Stomach (tissue), 19 donors: ENCODE measurements around the gene ARL8B. TPM values are rescaled to one million over a fixed set of nuclear protein-coding genes. Genes with fewer than 3 reads are reported as not detected.

Source experiments
- DNase-seq, 2 donors: peaks; one replicate each; pipeline versions ENCODE4 v3.0.0 to v3.0.0-alpha.2; 2013 to 2019
- H3K27ac ChIP-seq, 5 donors: fragments of 200-600 bp in 4 of 5; sonication (generic) in 4 of 5; one replicate each; pipeline ENCODE4 v1.5.1; 2013 to 2019; ENCODE audit warnings: mild to moderate bottlenecking in 1 of 5, moderate library complexity in 1 of 5
- H3K27me3 ChIP-seq, 3 donors: fragments of 200-600 bp; sonication (generic); one replicate each; pipeline ENCODE4 v1.5.1; 2017 to 2019; ENCODE audit warnings: mixed run types in 1 of 3
- H3K36me3 ChIP-seq, 4 donors: fragments of 200-600 bp; sonication (generic); 1 replicate in 3 of 4; 2 replicates in 1 of 4; pipeline ENCODE4 v1.5.1; 2016 to 2019
- H3K4me1 ChIP-seq, 4 donors: fragments of 200-600 bp; sonication (generic); one replicate each; pipeline ENCODE4 v1.5.1; 2016 to 2019
- H3K4me3 ChIP-seq, 4 donors: fragments of 200-600 bp; sonication (generic) in 3 of 4; one replicate each; pipeline ENCODE4 v1.5.1; 2016 to 2019; ENCODE audit warnings: mild to moderate bottlenecking in 1 of 4
- H3K9me3 ChIP-seq, 4 donors: fragments of 200-600 bp; sonication (generic); one replicate each; pipeline ENCODE4 v1.5.1; 2016 to 2019
- CTCF ChIP-seq, 7 experiments: fragments of 450-650 bp in 4 of 7; fragments of 200-600 bp in 3 of 7; sonication (generic) in 3 of 7; IDR thresholded peaks; one replicate each; pipeline ENCODE4 v1.5.1; 2016 to 2019; ENCODE audit warnings: antibody characterized with exemption in 7 of 7, control low read depth in 2 of 7, mild to moderate bottlenecking in 1 of 7
- EP300 ChIP-seq: sonication (generic); formaldehyde crosslinking; IDR thresholded peaks from one replicate; pipeline ENCODE4 v1.6.1; 2017; ENCODE audit warnings: antibody characterized with exemption
- POLR2A ChIP-seq, 4 donors: fragments of 450-650 bp; IDR thresholded peaks; one replicate each; pipeline ENCODE4 v1.6.1; 2016; ENCODE audit warnings: antibody characterized with exemption in 4 of 4, control low read depth in 2 of 4, mild to moderate bottlenecking in 1 of 4, moderate library complexity in 1 of 4
- POLR2AphosphoS5 ChIP-seq, 3 donors: sonication (generic); formaldehyde crosslinking; IDR thresholded peaks; one replicate each; pipeline ENCODE4 v1.6.1; 2016; ENCODE audit warnings: antibody characterized with exemption in 3 of 3
- WGBS, 5 donors: extraction: QIAGEN DNeasy Blood & Tissue Kit in 3 of 5; methylation state at CpG; one replicate each; pipeline versions ENCODE4 v1.1.5 to v1.1.7; 2013 to 2018; 5-methylcytosine and 5-hydroxymethylcytosine counted together
- intact Hi-C: fragments of 100-400 bp; cut with DNase I; formaldehyde crosslinking; loops from one replicate; pipeline ENCODE4 v1.15.1; 2023; ENCODE audit warnings: low total_unique reads
- long read RNA-seq, 10 donors: transcript quantifications; one replicate each; lab custom pipeline, GENCODE V29; 2026
- polyA plus RNA-seq, 3 donors: library from polyadenylated mRNA; stranded (reverse); fragments of 200-250 nt; gene quantifications; one replicate each; pipeline ENCODE4 v1.2.3, GENCODE V29; 2013
- total RNA-seq, 5 donors: library from RNA; depleted of rRNA; stranded (reverse); fragments of >200 nt; gene quantifications; one replicate each; pipeline versions ENCODE4 v1.1.0 to v1.2.3, GENCODE V29; 2014 to 2016
- donor health status: healthy with polysubstance abuse.
- donor health status: Bipolar disorder and iron deficiency.
- donor health status: healthy.

Gene ARL8B
- 10 to 100 TPM; 14.8 to 73.6 (median 43.2) TPM for total RNA-seq
- 10 to 100 TPM; 23.6 to 28.6 (median 24.0) TPM for polyA plus RNA-seq
- long read RNA-seq, donor 1, transcript ARL8B-201 (7 exons, 3,005 nt) = major isoform, 7 of 7 reads
- long read RNA-seq, donor 1, partial matches to known transcripts = 0 of 7 reads
- long read RNA-seq, donor 1, other reads (novel, unspliced or antisense) = 0 of 7 reads
- long read RNA-seq, donor 2, transcript ARL8B-201 (7 exons, 3,005 nt) = major isoform, 12 of 12 reads
- long read RNA-seq, donor 2, partial matches to known transcripts = 0 of 12 reads
- long read RNA-seq, donor 2, other reads (novel, unspliced or antisense) = 0 of 12 reads
- long read RNA-seq, donor 3, partial matches to known transcripts = 6 of 10 reads
- long read RNA-seq, donor 3, other reads (novel, unspliced or antisense) = 0 of 10 reads
- long read RNA-seq, donor 4, partial matches to known transcripts = 0 of 1 reads
- long read RNA-seq, donor 4, other reads (novel, unspliced or antisense) = 0 of 1 reads
- long read RNA-seq, donor 5, transcript ARL8B-201 (7 exons, 3,005 nt) = major isoform, 14 of 19 reads
- long read RNA-seq, donor 5, partial matches to known transcripts = 5 of 19 reads
- long read RNA-seq, donor 5, other reads (novel, unspliced or antisense) = 0 of 19 reads
- long read RNA-seq, donor 6 = 0 reads
- long read RNA-seq, donor 7, transcript ARL8B-201 (7 exons, 3,005 nt) = major isoform, 18 of 20 reads
- long read RNA-seq, donor 7, partial matches to known transcripts = 0 of 20 reads
- long read RNA-seq, donor 7, other reads (novel, unspliced or antisense) = 0 of 20 reads
- long read RNA-seq, donor 8, transcript ARL8B-201 (7 exons, 3,005 nt) = major isoform, 8 of 13 reads
- long read RNA-seq, donor 8, partial matches to known transcripts = 5 of 13 reads
- long read RNA-seq, donor 8, other reads (novel, unspliced or antisense) = 0 of 13 reads
- long read RNA-seq, donor 9, transcript ARL8B-201 (7 exons, 3,005 nt) = major isoform, 14 of 14 reads
- long read RNA-seq, donor 9, partial matches to known transcripts = 0 of 14 reads
- long read RNA-seq, donor 9, other reads (novel, unspliced or antisense) = 0 of 14 reads
- long read RNA-seq, donor 10, transcript ARL8B-201 (7 exons, 3,005 nt) = major isoform, 5 of 5 reads
- long read RNA-seq, donor 10, partial matches to known transcripts = 0 of 5 reads
- long read RNA-seq, donor 10, other reads (novel, unspliced or antisense) = 0 of 5 reads

- H3K27me3 ChIP-seq = no peaks in the 10 kb centered on the region
- no peaks in the 10 kb centered on the region for H3K36me3 ChIP-seq
- H3K4me1 ChIP-seq = peaks cover 16 to 48% (median 38%) of the 10 kb centered on the region in 4 donors
- WGBS, 5 donors = 0 to 1% (median 0%) methylated on average over 43 to 74 of the region's 74 CpGs
- intact Hi-C loops = loop anchor here (10.0 kb wide), 1 partner anchor 63 kb away; the partner anchor contains the start of gene EDEM1
- TF ChIP-seq POLR2A (IDR thresholded peaks at IDR 0.05) = no peak
- peak in 5 of 7 experiments; percentile 78 to 97 (median 94) for TF ChIP-seq CTCF (IDR thresholded peaks at IDR 0.05)
- no peak for TF ChIP-seq EP300
- TF ChIP-seq POLR2AphosphoS5 (IDR thresholded peaks at IDR 0.05) = peak; percentile 89 to 91 (median 91)
- peak within 1 kb of the TSS; percentile 88 to 97 (median 94) for H3K27ac ChIP-seq
- no peaks in the 10 kb centered on the region for H3K9me3 ChIP-seq
- peak; percentile 92 to 97 for DNase-seq
- peak within 1 kb of the TSS; percentile 99 to 100 (median 100) for H3K4me3 ChIP-seq
Measured at GRCh38 chr3:5122030-5122740, at the start of gene ARL8B. Gene ARL8B, plus strand, starts transcription at chr3:5122292. Its CDS starts 174 bp downstream, at chr3:5122466.

- 66 to 78% (median 69%) methylated on average over 4 of the region's 4 CpGs for WGBS, 5 donors
- H3K9me3 ChIP-seq = no peaks in the 10 kb centered on the region
- H3K27ac ChIP-seq = no peak overlapping the region
- H3K4me3 ChIP-seq = no peak overlapping the region
- no peaks in the 10 kb centered on the region for H3K36me3 ChIP-seq
- TF ChIP-seq EP300 (no peak), POLR2A (IDR thresholded peaks at IDR 0.05) (no peak)
- H3K27me3 ChIP-seq = no peaks in the 10 kb centered on the region
- no peak for DNase-seq
- intact Hi-C loops = no loop called here
- H3K4me1 ChIP-seq = peaks cover 0 to 13% (median 5%) of the 10 kb centered on the region in 4 donors
Measured at GRCh38 chr3:5073374-5074085, 48.6 kb upstream of the ARL8B start.

GRCh38 chr3:5078151-5078550 lies 43.9 kb upstream of the ARL8B start:
- H3K4me3 ChIP-seq = no peak overlapping the region
- peaks cover 0 to 5% (median 0%) of the 10 kb centered on the region in 3 donors for H3K27me3 ChIP-seq
- peak in 1 of 2 donors; percentile 34 for DNase-seq
- no peak overlapping the region for H3K27ac ChIP-seq
- no peaks in the 10 kb centered on the region for H3K9me3 ChIP-seq
- TF ChIP-seq EP300 = no peak
- TF ChIP-seq POLR2AphosphoS5 (IDR thresholded peaks at IDR 0.05) = peak in 2 of 3 donors; percentile 45 to 54
- TF ChIP-seq CTCF (IDR thresholded peaks at IDR 0.05) = no peak
- no peak for TF ChIP-seq POLR2A (IDR thresholded peaks at IDR 0.05)
- intact Hi-C loops = no loop called here
- 59 to 80% (median 72%) methylated on average over 4 of the region's 4 CpGs for WGBS, 5 donors
- no peaks in the 10 kb centered on the region for H3K4me1 ChIP-seq
- no peaks in the 10 kb centered on the region for H3K36me3 ChIP-seq

GRCh38 chr3:5079761-5080160 lies 42.3 kb upstream of the ARL8B start:
- Histone ChIP-seq H3K4me1 (no peaks in the 10 kb centered on the region), H3K9me3 (no peaks in the 10 kb centered on the region), H3K36me3 (no peaks in the 10 kb centered on the region), H3K4me3 (no peak overlapping the region), H3K27me3 (peaks cover 0 to 5% (median 0%) of the 10 kb centered on the region in 3 donors), H3K27ac (no peak overlapping the region)
- intact Hi-C loops = no loop called here
- DNase-seq = no peak
- WGBS, 5 donors = 81 to 90% (median 81%) methylated on average over 3 of the region's 3 CpGs
- TF ChIP-seq CTCF (IDR thresholded peaks at IDR 0.05) (no peak), EP300 (no peak)
